HG03378 (cell line): ENCODE results near the gene ARPC3.
"Not testable (repeated sequence)": the region's sequence is repeated elsewhere in the genome, so short reads cannot be mapped to it uniquely, and the experiment has no call there.

Experiments used
- ATAC-seq: cut with Tn5 transposase; IDR thresholded peaks from one replicate; pipeline ENCODE4 v1.9.1; 2021; ENCODE audit warnings: mild to moderate bottlenecking, moderate library complexity; ENCODE audit not compliant: unreplicated experiment

ARPC3 gene

GRCh38 chr12:110420644-110421043, 29.5 kb downstream of the ARPC3 start:
- ATAC-seq = not testable (repeated sequence)

DNA sequence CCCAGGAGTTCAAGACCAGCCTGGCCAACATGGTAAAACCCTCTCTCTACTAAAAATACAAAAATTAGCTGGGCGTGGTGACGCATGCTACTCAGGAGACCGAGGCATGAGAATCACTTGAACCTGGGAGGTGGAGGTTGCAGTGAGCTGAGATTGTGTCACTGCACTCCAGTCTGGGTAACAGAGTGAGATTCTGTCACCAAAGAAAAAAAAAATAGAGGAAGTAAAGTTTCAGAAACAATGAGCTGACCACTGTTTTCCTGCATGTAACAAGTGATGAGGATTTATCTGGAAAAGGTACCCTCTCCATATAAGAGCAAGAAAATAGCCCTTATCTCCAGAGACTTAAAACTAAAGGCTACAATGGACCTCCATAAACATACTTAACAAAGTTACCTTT, 33.0 kb downstream of the ARPC3 start:
- not testable (repeated sequence) for ATAC-seq

DNA sequence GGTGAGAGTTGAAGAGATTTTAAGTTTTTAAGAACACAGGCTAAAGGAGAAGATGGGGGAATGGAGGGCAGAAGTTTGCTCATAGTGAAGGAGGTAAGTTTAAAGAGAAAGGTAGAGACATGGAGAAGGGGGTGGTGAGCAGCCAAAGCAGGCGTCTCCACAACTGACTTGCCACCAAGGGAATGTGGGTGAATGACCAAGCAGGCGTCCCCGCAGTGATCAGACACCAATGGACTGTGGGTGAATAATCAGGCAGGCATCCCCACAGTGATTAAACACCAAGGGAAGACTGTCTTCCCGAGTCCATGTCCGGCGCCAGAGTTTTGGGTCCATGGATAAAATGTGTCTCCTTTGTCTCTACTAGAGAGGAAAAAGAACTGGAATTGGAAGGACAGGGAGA, 40.1 kb downstream of the ARPC3 start:
- ATAC-seq = not testable (repeated sequence)

GRCh38 chr12:110405126-110405662, 44.9 kb downstream of the ARPC3 start:
- ATAC-seq = not testable (repeated sequence)

DNA sequence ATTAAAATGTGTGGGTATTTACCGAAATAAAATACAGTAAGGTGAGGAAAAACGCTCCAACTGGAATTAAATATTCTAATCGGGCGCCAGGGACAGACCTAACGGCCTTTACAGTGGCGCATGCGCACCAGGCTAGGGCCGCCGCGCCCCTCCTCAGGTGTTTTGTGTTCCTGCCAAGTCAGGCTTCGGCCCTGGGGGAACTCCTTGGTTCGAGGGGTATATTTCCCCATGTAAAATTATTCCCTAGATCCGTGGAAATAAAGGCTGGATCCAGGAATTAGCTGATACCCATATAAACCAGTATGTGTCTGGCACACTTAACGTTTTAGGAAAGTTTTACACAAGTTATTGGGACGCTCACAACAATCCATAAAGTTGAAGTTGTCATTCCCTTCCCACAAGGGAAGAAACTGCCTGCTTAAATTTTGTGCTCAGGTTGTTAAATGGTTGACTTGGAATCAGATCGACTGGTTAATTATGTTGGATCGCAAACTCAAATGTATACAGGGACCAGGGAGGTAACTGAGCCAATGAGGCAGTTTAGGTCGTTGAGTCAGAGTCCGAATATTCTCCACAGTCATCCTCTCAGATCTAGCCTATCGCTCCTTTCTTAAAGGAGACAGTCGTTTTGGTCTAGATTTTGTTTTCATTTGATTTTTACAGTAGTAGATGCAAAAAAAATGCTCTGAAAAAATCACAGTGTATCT, 46.0 kb downstream of the ARPC3 start:
- ATAC-seq = no peak

- ATAC-seq = peak; percentile 72
Observed at GRCh38 chr12:110403146-110403975, 46.8 kb downstream of the ARPC3 start, which contains the start of gene ANAPC7. Gene ANAPC7, minus strand, starts transcription at chr12:110403708. Its CDS starts 81 bp downstream, at chr12:110403627.
